ENCODE results near the gene SREK1.

- TF ChIP-seq, protein P1, sequence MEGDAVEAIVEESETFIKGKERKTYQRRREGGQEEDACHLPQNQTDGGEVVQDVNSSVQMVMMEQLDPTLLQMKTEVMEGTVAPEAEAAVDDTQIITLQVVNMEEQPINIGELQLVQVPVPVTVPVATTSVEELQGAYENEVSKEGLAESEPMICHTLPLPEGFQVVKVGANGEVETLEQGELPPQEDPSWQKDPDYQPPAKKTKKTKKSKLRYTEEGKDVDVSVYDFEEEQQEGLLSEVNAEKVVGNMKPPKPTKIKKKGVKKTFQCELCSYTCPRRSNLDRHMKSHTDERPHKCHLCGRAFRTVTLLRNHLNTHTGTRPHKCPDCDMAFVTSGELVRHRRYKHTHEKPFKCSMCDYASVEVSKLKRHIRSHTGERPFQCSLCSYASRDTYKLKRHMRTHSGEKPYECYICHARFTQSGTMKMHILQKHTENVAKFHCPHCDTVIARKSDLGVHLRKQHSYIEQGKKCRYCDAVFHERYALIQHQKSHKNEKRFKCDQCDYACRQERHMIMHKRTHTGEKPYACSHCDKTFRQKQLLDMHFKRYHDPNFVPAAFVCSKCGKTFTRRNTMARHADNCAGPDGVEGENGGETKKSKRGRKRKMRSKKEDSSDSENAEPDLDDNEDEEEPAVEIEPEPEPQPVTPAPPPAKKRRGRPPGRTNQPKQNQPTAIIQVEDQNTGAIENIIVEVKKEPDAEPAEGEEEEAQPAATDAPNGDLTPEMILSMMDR (IDR thresholded peaks at IDR 0.05): no peak
- no peak for TF ChIP-seq POLR2A (IDR thresholded peaks at IDR 0.05)
- TF ChIP-seq EP300 (IDR thresholded peaks at IDR 0.05): no peak
Observed at GRCh38 chr5:66149950-66150349, 5.8 kb downstream of the SREK1 start.
